Esophagus squamous epithelium (tissue), 4 donors: ENCODE data around the gene ZNF417.

ENCODE experiments used
- CTCF ChIP-seq, 6 experiments: fragments of 450-650 bp in 4 of 6; fragments of 200-600 bp in 2 of 6; sonication (generic) in 2 of 6; IDR thresholded peaks; one replicate each; pipeline ENCODE4 v1.5.1; 2016 to 2019; ENCODE audit warnings: antibody characterized with exemption in 6 of 6, mild to moderate bottlenecking in 4 of 6, moderate library complexity in 4 of 6
- POLR2A ChIP-seq, 4 donors: fragments of 450-650 bp; IDR thresholded peaks; one replicate each; pipeline ENCODE4 v1.6.1; 2017; ENCODE audit warnings: antibody characterized with exemption in 4 of 4, mild to moderate bottlenecking in 4 of 4, moderate library complexity in 3 of 4

- TF ChIP-seq CTCF (IDR thresholded peaks at IDR 0.05): no peak
- TF ChIP-seq POLR2A (IDR thresholded peaks at IDR 0.05): no peak
Measured at GRCh38 chr19:57886046-57886445, 30.3 kb downstream of the ZNF417 start.
